DOHH2 (cell line): ENCODE results near the gene RPS6KA2.

Experiments used
- H3F3A ChIP-seq: fragments of 200-600 bp; sonication (generic), shearing (Covaris generic); 2 replicates; pipeline ENCODE4 v1.6.0; 2016; ENCODE audit warnings: antibody characterized with exemption, mild to moderate bottlenecking; ENCODE audit not compliant: control insufficient read depth, insufficient read depth
- H3K27ac ChIP-seq: fragments of 200-600 bp; sonication (generic); 2 replicates; pipeline ENCODE4 v1.5.1; 2014; ENCODE audit warnings: low read depth, mild to moderate bottlenecking, low read length, moderate library complexity
- H3K27me3 ChIP-seq: fragments of 200-600 bp; sonication (generic); 2 replicates; pipeline ENCODE4 v1.6.1; 2014; ENCODE audit warnings: mild to moderate bottlenecking, low read length, mixed read lengths; ENCODE audit not compliant: control insufficient read depth
- H3K36me3 ChIP-seq: fragments of 200-600 bp; sonication (generic); 2 replicates; pipeline ENCODE4 v1.6.1; 2014; ENCODE audit warnings: mild to moderate bottlenecking, low read length, moderate library complexity, mixed read lengths; ENCODE audit not compliant: control insufficient read depth
- H3K4me1 ChIP-seq: fragments of 200-600 bp; sonication (generic); 2 replicates; pipeline ENCODE4 v1.6.1; 2014; ENCODE audit warnings: mild to moderate bottlenecking, low read length, mixed read lengths; ENCODE audit not compliant: control insufficient read depth
- H3K4me2 ChIP-seq: fragments of 200-600 bp; sonication (generic); 2 replicates; pipeline ENCODE4 v1.6.0; 2014; ENCODE audit warnings: mild to moderate bottlenecking, low read length, moderate library complexity
- H3K4me3 ChIP-seq: fragments of 200-600 bp; sonication (generic); 2 replicates; pipeline ENCODE4 v1.5.1; 2014; ENCODE audit warnings: mild to moderate bottlenecking, low read length, mixed read lengths
- H3K79me2 ChIP-seq: fragments of 200-600 bp; sonication (generic); 2 replicates; pipeline ENCODE4 v1.6.1; 2014; ENCODE audit warnings: mild to moderate bottlenecking, low read length, mixed read lengths; ENCODE audit not compliant: control insufficient read depth
- H3K9me2 ChIP-seq: fragments of 200-600 bp; sonication (generic); replicated peaks from 2 replicates; pipeline ENCODE4 v1.6.1; 2014; ENCODE audit warnings: mild to moderate bottlenecking, low read length, mixed read lengths; ENCODE audit not compliant: control insufficient read depth
- H3K9me3 ChIP-seq: fragments of 200-600 bp; sonication (generic); 2 replicates; pipeline ENCODE4 v1.6.1; 2014; ENCODE audit warnings: antibody characterized with exemption, low read length, mixed read lengths; ENCODE audit not compliant: control insufficient read depth, insufficient read depth
- H4K20me1 ChIP-seq: fragments of 200-600 bp; sonication (generic); 2 replicates; pipeline ENCODE4 v1.6.0; 2014; ENCODE audit warnings: low read depth, mild to moderate bottlenecking, antibody characterized with exemption, low read length, moderate library complexity; ENCODE audit not compliant: control insufficient read depth, insufficient read depth
- EZH2phosphoT487 ChIP-seq: fragments of 200-600 bp; sonication (generic); IDR thresholded peaks from 2 replicates; pipeline ENCODE4 v1.6.1; 2017; ENCODE audit warnings: borderline replicate concordance, mild to moderate bottlenecking, antibody characterized with exemption, low read length, moderate library complexity, mixed read lengths
- TF ChIP-seq, protein P1 (sequence below): fragments of 200-600 bp; sonication (generic); IDR thresholded peaks from one replicate; pipeline ENCODE4 v1.5.1; 2014; ENCODE audit warnings: antibody characterized with exemption, mild to moderate bottlenecking, low read depth, low read length; ENCODE audit not compliant: poor library complexity, severe bottlenecking

RPS6KA2 gene

DNA sequence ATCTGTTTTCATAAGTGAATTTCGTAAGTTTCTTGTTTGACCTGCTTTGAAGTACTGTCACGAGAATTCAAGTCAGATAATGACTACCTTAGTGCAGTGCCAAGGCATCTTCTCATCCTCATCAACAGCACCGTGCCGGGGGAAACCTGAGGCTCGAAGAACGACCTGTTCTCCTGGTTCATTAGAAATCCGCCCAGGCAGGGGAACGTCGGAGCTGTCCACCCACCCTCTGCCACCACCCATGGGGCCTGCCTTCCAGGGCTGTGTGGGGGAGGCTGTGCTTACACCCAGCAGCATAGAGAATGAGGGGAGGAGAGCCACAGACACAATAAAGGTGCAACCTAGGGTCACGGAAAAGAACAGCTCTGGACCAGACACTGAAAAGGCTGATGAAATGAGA lies 142.2 kb downstream of the RPS6KA2 start:
- Histone ChIP-seq H3F3A (0 out of 2 replicates have a peak, but pooled peaks cover 1% of the 10 kb centered on the region), H3K4me3 (no peak overlapping the region)

DNA sequence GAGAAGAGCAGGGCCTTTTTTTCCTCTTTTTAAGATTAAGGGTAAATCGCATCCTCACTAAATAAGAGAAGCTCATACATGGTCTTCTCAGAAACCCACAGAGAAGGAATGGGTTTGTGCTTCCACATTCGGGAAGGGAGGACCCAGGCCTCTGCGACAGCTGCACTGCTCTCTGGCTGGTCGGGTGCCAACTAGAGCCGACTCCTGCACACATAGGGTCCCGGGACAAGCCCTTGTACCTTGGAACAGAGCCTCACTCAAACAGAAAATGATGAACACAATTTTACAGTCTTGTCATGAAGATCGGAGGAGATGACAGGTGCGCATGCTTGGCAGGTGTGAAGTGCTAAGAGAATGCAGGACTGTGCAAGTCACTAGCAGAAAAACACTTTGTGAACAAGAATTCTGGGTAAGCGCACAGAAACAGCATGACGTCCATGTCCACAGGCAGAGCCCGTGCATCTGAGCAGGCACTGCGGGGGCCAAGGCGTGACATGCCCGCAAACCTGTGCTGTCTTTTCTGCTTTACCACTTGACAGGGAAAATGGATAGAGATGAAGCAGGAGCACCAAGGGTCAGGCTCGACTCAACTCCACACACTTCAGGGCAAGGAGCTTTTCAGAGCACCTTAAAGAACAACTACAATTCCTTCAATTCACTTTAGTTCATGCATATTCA lies 143.3 kb downstream of the RPS6KA2 start:
- H3K27me3 ChIP-seq, result no peaks in the 10 kb centered on the region

More for the DNA sequence above, 142.2 kb downstream of the RPS6KA2 start:
- no peak overlapping the region for H3K4me2 ChIP-seq
- H3K9me2 ChIP-seq, result no peaks in the 10 kb centered on the region
- no peaks in the 10 kb centered on the region for H4K20me1 ChIP-seq
- H3K79me2 ChIP-seq, result no peaks in the 10 kb centered on the region
- H3K4me1 ChIP-seq, result peaks cover 66% of the 10 kb centered on the region
- H3K27me3 ChIP-seq, result no peaks in the 10 kb centered on the region
- no peak overlapping the region for H3K27ac ChIP-seq
- peaks cover 3% of the 10 kb centered on the region; the same call in 1 of the 2 replicates for H3K36me3 ChIP-seq
- TF ChIP-seq, protein P1, sequence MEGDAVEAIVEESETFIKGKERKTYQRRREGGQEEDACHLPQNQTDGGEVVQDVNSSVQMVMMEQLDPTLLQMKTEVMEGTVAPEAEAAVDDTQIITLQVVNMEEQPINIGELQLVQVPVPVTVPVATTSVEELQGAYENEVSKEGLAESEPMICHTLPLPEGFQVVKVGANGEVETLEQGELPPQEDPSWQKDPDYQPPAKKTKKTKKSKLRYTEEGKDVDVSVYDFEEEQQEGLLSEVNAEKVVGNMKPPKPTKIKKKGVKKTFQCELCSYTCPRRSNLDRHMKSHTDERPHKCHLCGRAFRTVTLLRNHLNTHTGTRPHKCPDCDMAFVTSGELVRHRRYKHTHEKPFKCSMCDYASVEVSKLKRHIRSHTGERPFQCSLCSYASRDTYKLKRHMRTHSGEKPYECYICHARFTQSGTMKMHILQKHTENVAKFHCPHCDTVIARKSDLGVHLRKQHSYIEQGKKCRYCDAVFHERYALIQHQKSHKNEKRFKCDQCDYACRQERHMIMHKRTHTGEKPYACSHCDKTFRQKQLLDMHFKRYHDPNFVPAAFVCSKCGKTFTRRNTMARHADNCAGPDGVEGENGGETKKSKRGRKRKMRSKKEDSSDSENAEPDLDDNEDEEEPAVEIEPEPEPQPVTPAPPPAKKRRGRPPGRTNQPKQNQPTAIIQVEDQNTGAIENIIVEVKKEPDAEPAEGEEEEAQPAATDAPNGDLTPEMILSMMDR, result no peak
- TF ChIP-seq EZH2phosphoT487, result no peak
- H3K9me3 ChIP-seq, result peaks cover 6% of the 10 kb centered on the region; the same call in 1 of the 2 replicates

DNA sequence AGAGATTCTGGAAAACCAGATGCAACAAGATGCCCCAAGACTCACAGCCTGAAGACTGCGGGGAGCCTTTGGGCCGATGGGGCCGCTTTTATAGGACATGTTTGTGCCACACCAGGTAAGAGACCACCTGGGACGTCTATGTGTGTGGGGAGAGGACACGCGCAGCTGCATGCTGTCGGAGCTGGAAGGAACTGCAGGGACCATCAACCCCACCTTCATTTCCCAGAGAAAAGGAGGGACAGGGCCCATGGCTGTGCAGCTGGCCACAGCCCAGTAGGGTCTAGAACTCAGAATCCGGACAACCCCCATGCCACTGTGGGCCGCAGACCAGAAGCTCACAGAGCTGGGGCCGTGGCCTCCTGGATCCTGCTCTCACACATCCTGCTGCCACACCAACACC lies 144.0 kb downstream of the RPS6KA2 start:
- H3K4me1 ChIP-seq, result peaks cover 67% of the 10 kb centered on the region
- H3K36me3 ChIP-seq, result no peaks in the 10 kb centered on the region
- H3K79me2 ChIP-seq, result no peaks in the 10 kb centered on the region
- peaks cover 2% of the 10 kb centered on the region; the same call in 1 of the 2 replicates for H3K9me3 ChIP-seq
- no peak overlapping the region for H3K27ac ChIP-seq
- H4K20me1 ChIP-seq, result no peaks in the 10 kb centered on the region
- no peak overlapping the region for H3K4me3 ChIP-seq
- 0 out of 2 replicates have a peak, but pooled peaks cover 5% of the 10 kb centered on the region for H3F3A ChIP-seq
- no peaks in the 10 kb centered on the region for H3K9me2 ChIP-seq
- TF ChIP-seq, protein P1, result no peak
- TF ChIP-seq EZH2phosphoT487, result no peak
- no peaks in the 10 kb centered on the region for H3K27me3 ChIP-seq
- no peak overlapping the region for H3K4me2 ChIP-seq

More for the DNA sequence above, 143.3 kb downstream of the RPS6KA2 start:
- 0 out of 2 replicates have a peak, but pooled peaks cover 5% of the 10 kb centered on the region for H3F3A ChIP-seq
- peaks cover 67% of the 10 kb centered on the region for H3K4me1 ChIP-seq
- no peak overlapping the region for H3K4me2 ChIP-seq
- H3K27ac ChIP-seq, result no peak overlapping the region
- H3K9me3 ChIP-seq, result peaks cover 6% of the 10 kb centered on the region; the same call in 1 of the 2 replicates
- no peak for TF ChIP-seq EZH2phosphoT487
- TF ChIP-seq, protein P1, result no peak
- peaks cover 2% of the 10 kb centered on the region; the same call in 1 of the 2 replicates for H3K36me3 ChIP-seq
- H3K9me2 ChIP-seq, result no peaks in the 10 kb centered on the region
- no peak overlapping the region for H3K4me3 ChIP-seq
- H3K79me2 ChIP-seq, result no peaks in the 10 kb centered on the region
- no peaks in the 10 kb centered on the region for H4K20me1 ChIP-seq
